Stimulated activated CD8-positive, alpha-beta memory T cell treated with anti-CD3 and anti-CD28 coated beads, Interleukin-15, amount 100 ng/mL, for 48 hours (primary cell): ENCODE measurements around the gene CCDC6.
"Not testable (repeated sequence)": the region's sequence is repeated elsewhere in the genome, so short reads cannot be mapped to it uniquely, and the experiment has no call there.

Source experiments
- DNase-seq, 2 donors: peaks; one replicate each; pipeline ENCODE4 v3.0.0-alpha.2; 2020; ENCODE audit warnings: low read depth in 2 of 2

The CCDC6 gene

DNA sequence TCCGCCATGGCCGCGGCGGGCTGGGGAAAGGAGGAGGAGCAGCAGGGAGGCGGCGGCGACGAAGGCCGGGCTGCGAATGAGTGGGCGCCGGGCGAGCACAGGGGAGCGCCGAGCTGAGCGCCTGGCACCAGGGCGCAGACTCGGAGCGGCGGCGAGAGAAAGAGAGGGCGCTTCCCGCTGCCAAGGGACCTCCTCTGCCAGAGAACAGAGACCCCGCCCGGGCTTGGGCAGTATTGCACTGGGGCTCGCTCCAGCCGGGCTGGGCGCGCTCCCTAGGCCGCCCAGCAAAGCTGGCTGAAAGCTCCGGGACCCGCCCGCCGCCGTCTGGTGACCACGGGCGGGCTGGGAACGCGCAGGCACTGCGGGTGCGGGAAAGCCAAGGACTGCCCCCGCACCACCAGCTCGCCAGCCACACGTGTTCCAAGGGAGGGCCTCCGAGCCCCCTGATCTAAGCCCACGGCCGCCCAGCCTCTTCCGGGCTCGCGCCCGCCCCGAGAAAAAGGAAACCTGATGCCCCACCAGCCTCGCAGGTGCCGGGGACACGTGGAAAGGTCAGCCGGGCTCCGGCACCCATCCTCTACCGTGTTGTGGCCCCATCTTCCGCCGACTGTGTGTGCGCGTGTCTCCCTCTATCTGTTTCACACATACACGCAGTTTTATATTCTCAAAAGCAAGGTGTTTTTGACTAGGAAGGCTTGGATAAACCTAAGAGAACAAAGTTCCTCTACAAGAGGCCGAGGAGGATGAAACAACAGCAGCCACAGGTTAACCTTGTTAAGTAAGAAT lies at the start of gene CCDC6:
TSS of gene CCDC6 (minus strand) at position 140 of the 786 bp plus-strand sequence. CDS start at position 8, 132 bp downstream.
- DNase-seq: peak; percentile 89 to 93

DNA sequence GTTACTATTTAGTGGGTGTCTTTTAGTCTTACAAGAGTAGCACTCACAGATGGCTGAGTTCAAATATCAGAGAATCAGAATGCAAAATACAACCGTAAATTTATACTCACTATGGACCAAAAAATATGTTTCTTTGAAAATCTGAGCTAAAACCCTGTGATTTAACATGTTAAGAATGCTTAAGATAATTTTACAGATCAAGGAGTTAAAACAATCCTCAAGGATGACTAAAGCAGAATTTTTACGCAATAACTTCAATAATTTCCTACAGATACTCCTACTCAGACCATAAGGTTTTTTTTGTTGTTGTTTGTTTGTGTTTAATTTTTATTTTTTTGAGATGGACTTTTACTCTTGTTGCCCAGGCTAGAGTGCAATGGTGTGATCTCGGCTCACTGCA lies 47.9 kb upstream of the CCDC6 start:
- DNase-seq: no peak

DNA sequence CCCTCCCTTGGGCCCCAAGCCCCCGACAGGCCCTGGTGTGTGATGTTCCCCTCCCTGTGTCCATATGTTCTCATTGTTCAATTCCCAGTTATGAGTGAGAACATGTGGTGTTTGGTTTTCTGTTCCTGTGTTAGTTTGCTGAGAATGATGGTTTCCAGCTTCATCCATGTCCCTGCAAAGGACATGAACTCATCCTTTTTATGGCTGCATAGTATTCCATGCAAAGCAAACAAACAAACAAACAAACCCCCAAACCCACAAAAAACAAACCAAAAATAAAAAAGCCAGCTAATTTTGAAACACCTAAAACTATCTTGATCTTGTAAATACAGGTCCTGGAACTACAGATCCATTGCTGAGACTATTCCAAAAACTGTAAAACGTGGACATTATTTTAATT lies 47.4 kb upstream of the CCDC6 start:
- not testable (repeated sequence) for DNase-seq

DNA sequence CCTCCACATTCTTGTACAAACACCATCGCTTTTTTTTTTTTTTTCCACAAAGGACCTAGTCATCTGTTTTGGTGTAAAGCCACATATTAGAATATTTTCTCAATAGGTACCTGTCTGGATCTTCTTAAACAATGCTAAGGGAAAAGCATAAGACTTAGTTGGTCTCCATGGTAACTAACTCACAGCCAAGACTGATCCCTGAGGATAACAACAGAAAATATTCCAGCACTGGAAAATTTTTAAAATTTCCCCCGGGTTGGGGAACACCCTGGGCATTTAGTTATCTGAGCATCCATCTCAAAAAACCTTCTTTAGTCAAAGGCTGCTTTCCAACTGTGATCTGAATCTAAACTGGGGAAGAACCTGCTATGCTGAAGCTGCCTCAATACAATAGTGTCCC lies 43.7 kb upstream of the CCDC6 start:
- DNase-seq: no peak

DNA sequence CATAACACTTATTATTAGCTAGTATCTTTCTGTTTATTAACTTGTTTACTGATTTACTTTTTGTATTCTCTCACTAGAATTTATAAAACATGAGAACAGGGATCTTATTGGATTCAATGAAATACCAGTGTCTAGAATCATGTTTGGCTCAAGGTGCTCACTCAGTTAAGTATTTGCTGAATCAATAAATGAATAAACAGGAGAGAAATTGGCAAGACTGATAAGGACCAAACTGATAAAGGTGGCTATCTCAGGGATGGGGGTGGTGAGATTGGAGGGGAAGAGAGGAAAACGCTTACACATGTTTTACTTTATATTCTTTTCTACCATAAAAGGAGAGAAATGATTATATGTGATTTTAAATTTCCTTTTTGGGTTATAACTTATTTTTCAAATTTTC lies 43.3 kb upstream of the CCDC6 start:
- DNase-seq: no peak

DNA sequence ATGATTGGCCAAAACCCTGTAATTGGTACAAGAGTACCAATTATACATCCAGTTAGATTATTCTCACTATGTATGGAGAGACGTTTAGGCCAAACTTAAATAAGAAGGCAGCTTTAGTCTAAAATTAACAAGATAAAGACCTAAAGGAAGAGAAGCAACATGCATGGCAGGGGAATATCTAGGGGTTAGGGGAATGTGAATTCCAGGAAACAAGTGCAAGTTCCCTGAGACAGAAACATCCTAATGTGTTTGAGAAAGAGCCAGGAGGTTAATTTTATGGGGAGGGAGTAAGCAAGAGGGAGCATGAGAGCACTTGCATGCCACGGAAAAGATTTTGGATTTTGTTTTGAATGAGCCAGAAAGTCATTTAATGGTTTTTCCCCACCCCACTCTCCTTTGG lies 39.6 kb upstream of the CCDC6 start:
- DNase-seq: no peak

DNA sequence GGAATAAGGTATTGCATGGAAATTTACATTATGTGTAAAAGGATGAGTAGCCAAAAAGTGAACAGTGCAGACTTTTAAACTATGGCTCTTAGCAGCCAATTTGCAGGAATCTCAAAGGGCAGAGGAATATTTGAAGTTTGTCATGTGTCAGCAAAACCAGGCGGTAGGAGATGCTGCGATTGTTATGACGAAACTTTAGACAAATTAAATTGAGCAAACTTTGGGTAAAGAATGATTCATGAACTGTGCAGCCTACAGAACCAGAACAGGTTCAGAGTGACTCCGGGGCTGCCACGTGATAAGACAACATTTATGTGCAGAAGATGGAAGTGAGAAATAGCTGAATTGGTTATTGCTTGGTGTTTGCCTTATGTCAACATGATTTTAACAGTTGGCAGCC lies 39.2 kb upstream of the CCDC6 start:
- DNase-seq: no peak

DNA sequence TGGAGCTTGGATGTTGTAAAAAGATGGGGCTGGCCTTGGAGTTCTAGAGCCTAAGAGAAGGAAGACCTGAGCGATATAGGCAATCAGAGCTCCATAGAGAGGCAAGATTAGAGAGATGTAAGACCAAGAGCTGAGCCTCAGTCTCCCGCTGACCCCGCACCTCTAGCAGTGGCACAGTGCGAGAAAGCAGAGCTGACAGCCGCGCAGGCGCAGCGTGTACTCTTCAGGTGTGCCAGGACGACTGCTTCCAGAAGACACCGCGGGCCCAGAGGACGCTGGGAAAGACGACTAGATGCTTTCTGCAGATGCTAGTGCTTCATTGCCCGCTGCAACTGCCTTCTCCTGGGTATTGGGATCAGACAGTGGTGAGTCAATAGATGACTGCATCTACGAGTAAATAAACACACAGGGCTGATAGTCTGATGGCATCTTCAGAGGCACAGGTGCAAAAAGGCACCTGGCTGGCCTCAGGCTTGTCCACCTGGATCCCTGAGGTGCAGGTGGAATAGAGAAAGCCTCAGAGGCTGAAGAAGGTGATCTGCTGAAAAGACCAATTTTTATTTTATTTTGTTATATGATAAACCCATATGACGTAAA lies 38.1 kb upstream of the CCDC6 start:
- DNase-seq: no peak

DNA sequence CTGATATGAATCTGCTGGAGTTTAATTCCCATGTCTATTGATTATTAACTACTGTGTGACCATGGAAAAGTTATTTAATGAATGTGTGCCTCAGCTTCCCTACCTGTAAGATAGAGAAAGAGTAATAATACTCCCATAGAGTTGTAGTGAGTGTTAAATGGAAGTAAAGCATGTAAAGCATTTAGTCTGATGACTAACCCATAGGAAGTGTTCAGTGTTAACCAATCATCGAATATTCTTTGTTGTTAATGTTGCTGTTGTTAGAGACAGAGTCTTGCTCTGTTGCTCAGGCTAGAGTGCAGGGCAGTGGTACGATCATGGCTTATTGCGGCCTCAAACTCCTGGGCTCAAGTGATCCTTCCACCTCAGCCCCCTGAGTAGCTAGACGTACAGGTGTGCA lies 36.2 kb upstream of the CCDC6 start:
- DNase-seq: no peak

DNA sequence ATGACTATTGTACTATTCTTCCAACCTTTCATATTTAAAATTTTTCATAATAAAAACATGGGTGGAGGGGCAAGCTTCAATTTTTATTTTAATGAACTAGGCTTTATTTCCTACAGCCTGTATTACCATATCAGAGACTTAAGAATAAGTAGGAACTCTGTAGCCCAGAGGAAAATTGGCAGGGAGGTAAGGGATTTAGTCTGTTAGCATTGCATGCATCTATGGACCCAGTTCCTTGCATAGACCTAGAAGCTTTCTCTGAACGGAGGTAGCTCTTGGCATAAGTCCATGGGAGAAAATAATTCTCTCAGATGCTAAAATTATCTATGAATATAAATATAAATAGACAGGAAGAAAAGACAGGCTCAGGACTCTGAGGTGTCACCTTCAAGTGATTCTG lies 31.4 kb upstream of the CCDC6 start:
- no peak for DNase-seq

DNA sequence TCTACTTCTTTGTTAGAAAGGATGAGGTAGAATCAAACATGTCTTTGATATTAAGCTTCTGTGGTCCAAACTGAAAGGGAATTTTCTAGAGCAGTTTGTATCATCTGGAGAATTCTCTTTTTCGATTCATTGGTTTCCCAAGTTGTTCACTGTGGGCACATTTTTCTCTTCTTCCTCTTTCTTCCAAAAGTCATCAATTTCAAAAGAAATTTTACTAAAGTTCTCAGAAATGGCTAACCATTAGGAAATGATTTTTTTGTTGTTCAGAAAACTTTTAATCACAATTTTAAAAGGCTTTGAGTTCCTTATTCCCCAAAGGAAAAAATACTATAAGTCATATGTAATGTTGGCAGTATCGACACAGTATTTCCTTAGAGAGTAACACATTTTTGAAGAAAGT lies 28.3 kb upstream of the CCDC6 start:
- no peak for DNase-seq

DNA sequence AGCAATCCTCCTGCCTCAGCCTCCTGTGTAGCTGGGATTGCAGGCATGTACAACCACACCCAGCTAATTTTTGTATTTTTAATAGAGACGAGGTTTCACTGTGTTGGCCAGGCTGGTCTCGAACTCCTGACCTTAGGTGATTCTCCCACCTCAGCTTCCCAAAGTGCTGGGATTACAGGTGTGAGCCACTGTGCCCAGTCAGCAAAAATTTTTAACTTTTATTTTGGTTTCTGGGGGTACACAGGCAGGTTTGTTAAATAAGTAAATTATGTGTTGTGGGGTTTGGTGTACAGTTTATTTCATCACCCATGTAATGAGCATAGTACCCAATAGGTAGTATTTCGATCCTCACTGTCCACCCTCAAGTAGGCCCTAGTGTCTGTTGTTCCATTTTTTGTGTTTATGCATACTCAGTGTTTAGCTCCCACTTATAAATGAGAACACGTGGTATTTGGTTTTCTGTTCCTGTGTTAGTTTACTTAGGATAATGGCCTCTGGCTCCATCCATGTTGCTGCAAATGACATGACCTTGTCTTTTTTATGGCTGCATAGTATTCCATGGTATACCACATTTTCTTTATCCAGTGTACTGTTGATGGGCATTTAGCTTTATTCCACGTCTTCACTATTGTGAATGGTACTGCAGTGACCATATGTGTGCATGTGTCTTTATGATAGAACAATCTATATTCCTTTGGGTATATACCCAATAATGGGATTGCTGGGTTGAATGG lies 24.6 kb upstream of the CCDC6 start:
- not testable (repeated sequence) for DNase-seq

DNA sequence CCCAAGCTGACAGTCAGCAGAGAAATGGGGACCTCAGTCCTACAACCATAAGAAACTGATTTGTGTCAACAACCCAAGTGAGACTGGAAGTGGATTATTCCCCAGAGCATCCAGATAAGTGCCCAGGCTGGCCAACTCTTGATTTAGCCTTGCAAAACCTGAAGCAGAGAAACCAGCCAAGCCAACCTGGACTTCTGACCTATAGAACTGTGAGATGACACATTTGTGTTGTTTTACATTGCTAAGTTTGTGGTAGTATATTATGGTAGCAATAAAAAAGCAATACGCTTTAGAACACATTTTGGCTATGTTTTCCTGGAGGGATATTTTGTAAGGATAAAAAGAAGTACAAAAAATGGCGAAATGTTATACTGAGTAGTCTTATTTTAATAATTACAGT lies 19.7 kb upstream of the CCDC6 start:
- DNase-seq: no peak

DNA sequence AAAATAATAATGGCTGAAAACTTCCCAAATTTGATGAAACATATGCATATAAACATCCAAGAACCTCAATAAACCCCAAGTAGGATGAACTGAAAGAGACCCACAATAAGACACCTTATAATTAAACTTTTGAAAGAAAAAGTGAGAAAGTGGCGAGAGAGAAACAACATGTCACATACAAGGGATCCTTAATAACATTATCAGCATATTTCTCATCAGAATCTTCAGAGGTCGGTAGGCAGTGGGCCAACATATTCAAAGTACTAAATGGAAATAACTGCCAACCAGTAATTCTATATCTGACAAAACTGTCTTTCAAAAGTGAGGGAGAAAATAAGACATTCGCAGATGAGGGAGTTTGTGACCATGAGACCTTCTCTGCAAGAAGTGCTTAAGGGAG lies 16.6 kb upstream of the CCDC6 start:
- no peak for DNase-seq

DNA sequence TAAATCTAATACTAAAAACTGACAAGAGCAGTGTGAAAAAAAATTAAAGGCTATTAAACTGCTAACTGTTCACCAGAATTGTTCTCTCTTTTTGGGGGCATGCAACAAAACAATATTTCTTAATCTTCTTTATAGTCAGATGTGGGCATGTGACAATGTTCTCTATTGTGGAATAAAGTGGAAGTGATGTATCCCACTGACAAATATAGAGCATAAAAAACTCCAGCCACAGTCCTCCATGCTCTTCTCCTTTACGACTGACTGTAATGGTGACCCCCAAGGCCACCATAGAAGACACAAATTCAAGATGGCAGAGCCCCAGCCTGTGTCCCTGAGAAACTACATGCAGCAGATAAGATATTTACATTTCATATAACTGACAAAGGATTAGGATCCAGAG lies 11.6 kb upstream of the CCDC6 start:
- DNase-seq: no peak

DNA sequence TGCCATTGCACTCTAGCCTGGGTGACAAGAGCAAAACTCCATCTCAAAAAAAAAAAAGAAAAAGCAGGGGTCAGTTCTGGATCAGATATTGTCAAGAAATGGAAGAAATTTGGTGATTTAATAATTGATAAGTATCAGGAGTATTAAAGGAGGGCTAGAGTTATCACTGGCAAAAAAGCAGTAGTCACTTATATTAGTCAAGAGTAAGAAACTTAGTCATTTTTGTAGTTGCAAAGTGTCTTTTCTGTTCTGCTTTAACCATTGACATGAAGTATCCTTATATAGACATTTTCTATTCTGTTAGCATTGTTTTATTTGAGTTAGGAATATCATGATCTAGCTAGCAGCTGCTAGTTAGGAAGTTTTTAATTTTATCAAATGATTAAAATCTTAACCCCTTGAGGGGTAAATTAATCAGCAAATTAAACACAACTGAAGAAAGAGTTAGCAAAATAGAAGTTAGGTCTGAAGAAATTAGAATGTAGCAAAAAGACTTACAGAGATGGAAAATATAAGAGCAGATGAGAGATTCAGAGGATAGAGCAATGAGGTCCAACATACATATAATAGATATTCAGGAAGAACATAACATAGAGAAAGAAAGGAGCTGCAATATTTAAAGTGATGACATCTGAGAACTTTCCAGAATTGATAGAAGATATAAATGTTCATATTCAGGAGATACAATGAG lies 7.3 kb upstream of the CCDC6 start:
- DNase-seq: no peak

DNA sequence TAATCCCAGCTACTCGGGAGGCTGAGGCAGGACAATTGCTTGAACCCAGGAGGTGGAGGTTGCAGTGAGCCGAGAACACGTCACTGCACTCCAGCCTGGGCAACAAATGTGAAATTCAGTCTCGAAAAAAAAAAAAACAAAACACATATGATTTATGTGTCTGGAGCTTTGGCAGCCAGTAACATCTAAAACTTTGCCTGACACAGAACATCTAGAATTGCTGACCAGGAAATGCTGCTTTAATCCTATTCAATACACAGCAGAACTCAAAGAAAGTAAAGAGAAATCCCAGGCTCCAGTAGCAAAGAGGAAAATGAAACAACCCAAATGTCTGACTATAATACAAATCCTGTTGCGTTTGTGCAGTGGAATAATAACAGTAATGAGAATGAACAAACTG lies 4.5 kb upstream of the CCDC6 start:
- DNase-seq: no peak

DNA sequence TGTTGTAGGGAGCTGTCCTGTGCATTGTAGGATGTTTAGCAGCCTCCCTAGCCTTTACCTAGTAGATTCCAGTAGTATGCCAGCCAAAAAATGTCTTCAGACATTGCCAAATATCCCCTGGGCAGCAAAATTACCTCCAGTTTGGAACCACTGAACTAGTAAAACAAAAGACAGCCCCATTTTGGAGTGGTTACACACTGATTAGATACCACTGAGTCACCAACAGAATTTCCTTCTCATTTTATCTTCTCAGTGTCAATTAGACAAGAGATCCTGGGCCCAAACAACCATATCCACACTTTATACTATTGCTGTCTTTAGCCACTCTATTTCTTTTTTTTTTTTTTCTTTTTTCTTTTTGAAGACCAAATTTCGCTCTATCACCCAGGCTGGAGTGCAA lies 3.5 kb upstream of the CCDC6 start:
- DNase-seq: no peak

DNA sequence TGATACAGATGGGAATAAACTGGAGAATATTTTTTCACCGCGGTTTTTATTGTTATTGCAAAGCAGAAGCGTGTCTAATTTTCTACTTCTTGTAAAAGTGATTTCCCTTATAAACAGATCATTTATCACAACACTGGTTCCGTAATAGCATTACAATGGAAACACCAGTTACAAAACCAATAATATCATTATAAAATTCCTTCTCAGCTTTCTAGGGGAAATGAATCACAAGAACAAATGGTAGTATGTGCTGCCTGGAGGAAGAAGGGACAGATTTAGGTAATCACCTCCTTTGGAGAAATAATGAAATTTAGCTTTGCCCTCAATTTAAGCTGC lies 2.4 kb upstream of the CCDC6 start:
- no peak for DNase-seq

DNA sequence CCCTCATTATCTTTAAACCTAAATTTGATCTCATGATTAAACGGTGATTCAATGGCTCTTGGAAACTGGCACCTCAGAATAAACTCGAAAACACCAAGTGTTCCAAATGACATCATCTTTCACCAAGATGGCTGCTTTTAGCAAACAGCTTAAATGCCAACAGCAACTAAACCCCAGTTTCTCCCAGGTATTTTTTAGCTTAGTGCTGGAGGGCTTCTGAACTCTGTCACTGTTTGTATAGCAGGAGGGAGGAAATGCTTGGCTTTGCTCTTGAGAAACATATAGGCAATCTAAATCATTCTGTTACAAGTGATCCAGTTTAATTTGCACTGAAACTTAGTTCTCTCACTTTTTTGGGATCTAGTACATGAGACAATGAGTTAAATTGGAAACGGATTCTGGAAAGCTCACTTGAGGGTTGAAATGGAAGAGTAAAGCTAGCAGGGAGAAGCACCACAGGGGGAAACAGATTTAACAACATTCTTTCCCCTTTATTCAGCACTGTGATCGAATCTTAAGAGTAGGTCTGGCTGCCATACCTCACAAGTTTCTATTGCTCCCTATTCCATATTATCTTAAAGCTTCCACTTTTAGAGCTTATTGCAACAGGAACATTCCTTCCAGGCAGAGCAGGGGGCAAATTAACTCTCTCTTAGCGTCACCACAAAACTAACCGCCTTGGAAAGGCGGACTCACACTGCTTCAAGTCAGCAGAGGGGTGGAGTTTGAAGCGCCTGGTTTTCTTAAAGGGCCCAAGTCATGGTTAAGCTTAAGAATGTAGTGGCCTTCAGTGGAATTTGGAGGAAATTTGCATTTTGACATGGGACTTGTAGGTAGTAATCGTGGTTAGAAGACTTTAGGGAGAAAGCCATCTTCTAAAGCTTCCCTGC lies 1.8 kb upstream of the CCDC6 start:
- peak; percentile 32 to 36 for DNase-seq

DNA sequence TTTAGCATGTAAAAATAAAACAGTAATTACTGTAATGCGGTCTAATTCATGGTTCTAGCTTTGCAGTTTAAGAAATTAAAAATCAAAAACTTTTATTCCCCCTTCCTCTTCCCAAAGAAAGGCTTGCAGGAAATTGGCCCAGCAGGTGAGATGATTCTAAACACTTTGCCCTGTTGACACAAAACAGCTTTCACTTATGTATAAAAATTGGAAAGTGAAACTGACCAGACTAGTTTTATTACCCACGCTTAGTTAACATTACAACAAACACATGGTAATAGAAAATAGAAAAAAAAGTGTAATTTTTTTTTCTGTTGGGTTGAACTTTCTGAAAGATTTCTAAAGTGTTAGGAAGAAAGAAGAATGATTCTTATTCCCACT lies 1.2 kb upstream of the CCDC6 start:
- no peak for DNase-seq
